Measurements from ENCODE around the gene MCU.

MCU gene

DNA sequence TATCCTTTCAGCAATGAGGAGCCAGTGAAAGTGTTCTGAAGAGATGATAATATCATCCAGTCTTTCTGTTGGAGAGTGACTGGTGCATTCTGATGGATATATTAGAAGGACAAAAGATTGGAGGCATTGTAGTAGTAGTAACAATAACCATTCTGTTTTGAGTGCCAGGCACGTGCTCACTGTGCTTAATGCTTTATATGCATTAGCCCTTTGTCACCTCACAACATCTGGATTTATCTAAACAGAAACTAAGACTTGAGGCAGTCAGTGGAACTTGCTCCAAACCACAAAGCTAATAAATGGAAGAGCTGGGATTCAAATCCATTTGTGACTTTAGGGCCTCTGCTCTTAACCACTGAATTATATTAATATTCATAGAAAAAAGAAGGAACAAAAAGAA is 117.1 kb downstream of the MCU start:
- no peak for DNase-seq (ENCODE audit: low read depth)
- TF ChIP-seq, protein P1, sequence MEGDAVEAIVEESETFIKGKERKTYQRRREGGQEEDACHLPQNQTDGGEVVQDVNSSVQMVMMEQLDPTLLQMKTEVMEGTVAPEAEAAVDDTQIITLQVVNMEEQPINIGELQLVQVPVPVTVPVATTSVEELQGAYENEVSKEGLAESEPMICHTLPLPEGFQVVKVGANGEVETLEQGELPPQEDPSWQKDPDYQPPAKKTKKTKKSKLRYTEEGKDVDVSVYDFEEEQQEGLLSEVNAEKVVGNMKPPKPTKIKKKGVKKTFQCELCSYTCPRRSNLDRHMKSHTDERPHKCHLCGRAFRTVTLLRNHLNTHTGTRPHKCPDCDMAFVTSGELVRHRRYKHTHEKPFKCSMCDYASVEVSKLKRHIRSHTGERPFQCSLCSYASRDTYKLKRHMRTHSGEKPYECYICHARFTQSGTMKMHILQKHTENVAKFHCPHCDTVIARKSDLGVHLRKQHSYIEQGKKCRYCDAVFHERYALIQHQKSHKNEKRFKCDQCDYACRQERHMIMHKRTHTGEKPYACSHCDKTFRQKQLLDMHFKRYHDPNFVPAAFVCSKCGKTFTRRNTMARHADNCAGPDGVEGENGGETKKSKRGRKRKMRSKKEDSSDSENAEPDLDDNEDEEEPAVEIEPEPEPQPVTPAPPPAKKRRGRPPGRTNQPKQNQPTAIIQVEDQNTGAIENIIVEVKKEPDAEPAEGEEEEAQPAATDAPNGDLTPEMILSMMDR (IDR thresholded peaks at IDR 0.05; ENCODE audit: control insufficient read depth, extremely low read depth, insufficient read depth): no peak
- H3K4me3 ChIP-seq (ENCODE audit: low read depth, low read length): no peak overlapping the region

GRCh38 chr10:72810976-72811375 is 119.0 kb downstream of the MCU start:
- TF ChIP-seq, protein P1 (IDR thresholded peaks at IDR 0.05; ENCODE audit: control insufficient read depth, extremely low read depth, insufficient read depth): no peak
- H3K4me3 ChIP-seq (ENCODE audit: low read depth, low read length): no peak overlapping the region
- DNase-seq (ENCODE audit: low read depth): no peak

DNA sequence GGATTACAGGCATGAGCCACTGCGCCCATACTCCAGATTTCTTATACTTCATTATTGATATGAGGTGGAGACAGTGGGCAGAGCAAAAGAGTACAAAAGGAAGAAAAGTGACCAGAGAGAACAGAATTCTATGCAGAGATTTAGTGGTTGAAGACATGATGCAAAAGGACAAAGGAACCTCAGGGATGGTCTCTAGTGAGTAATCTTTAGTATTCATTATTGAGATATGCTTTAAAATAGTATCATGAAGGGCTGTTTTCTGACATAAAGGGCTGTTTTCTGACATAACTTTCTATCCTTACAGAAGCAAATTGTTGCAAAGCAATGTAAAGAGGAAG is 120.4 kb downstream of the MCU start:
- TF ChIP-seq, protein P1 (IDR thresholded peaks at IDR 0.05; ENCODE audit: control insufficient read depth, extremely low read depth, insufficient read depth): no peak
- no peak for DNase-seq (ENCODE audit: low read depth)
- H3K4me3 ChIP-seq (ENCODE audit: low read depth, low read length): no peak overlapping the region

DNA sequence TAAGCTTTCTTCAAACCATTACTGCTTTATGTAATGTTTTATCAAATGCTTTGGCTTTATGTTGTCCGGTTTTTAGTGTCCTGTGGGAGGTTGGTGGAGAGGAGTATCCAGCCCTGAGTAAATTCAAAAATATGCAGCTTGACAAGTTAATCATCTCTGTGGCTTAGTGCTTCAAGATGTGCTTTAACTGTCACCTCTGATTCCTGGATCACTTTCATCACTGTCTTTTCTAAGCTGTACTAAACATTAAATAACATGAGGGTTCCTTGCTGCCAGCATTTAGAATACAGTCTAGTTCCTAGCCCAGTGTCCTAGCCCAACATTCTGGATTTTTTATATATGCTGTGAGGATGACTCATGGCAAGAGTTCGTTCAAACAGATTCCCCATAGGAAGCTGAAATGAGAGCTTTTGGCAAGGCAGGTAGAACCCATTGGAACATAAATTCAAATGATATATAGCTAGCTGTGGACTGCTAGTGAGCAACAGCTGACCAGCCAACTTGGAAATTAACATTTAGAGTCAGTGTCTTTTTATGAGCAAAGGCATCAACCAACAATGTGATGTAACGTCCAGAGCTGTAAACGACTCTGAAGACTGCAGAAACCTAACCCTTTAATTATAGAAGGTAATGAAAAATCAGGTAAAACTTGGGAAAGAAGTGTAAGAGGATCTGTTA is 120.9 kb downstream of the MCU start:
- TF ChIP-seq, protein P1 (IDR thresholded peaks at IDR 0.05; ENCODE audit: control insufficient read depth, extremely low read depth, insufficient read depth): no peak
- DNase-seq (ENCODE audit: low read depth): no peak
- H3K4me3 ChIP-seq (ENCODE audit: low read depth, low read length): no peak overlapping the region

DNA sequence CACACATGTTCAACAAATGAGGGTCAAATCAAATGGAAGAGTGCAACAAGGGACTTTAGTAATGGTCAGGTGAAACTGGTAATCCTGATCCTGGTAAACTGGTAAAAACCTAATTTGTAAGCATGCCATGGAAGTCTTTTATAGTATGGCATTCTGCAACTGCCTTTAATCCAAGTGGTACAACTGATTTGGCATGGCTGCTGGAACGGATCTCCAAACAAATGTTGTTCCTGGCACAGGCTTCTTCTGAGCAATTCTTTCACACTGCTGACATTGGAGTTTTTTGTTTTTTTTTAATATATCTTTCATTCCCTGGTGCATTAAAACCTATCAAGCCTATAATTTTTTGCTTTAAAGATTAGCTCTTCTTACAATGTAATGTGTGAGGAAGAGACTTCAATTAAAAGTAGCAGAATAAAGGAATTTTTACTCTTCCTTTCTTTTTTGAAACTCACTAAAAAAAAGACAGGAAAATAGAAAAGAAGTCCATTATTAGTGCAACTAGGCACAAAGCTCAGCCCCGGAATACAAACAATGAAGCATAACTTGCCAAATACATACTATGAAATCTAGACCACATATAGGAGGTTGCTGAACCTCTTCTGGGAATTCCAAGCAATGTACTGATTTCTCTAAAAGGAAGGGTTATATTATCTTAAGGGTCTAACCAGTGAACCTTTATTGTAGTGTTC is 122.3 kb downstream of the MCU start:
- no peak for DNase-seq (ENCODE audit: low read depth)
- TF ChIP-seq, protein P1 (IDR thresholded peaks at IDR 0.05; ENCODE audit: control insufficient read depth, extremely low read depth, insufficient read depth): no peak
- no peak overlapping the region for H3K4me3 ChIP-seq (ENCODE audit: low read depth, low read length)

- TF ChIP-seq, protein P1 (IDR thresholded peaks at IDR 0.05; ENCODE audit: control insufficient read depth, extremely low read depth, insufficient read depth): no peak
- DNase-seq (ENCODE audit: low read depth): peak; percentile 84
- no peak overlapping the region for H3K4me3 ChIP-seq (ENCODE audit: low read depth, low read length)
Measured at GRCh38 chr10:72816565-72816964, 124.6 kb downstream of the MCU start.

GRCh38 chr10:72818076-72818475 is 126.1 kb downstream of the MCU start:
- TF ChIP-seq, protein P1 (IDR thresholded peaks at IDR 0.05; ENCODE audit: control insufficient read depth, extremely low read depth, insufficient read depth): no peak
- no peak overlapping the region for H3K4me3 ChIP-seq (ENCODE audit: low read depth, low read length)
- no peak for DNase-seq (ENCODE audit: low read depth)

Data from LNCaP clone FGC (cell line).